Spleen (tissue), 13 donors: ENCODE results near the gene MED12L. TPM values are rescaled to one million over a fixed set of nuclear protein-coding genes. Genes with fewer than 3 reads are reported as not detected.

Experiments
- DNase-seq: peaks from one replicate; pipeline ENCODE4 v3.0.0-alpha.2; 2020
- H3K27ac ChIP-seq, 8 donors: fragments of 200-600 bp; sonication (generic) in 7 of 8; 1 replicate in 4 of 8; 2 replicates in 4 of 8; pipeline versions ENCODE4 v1.5.0 to v1.8.0; 2016 to 2021; ENCODE audit warnings: inconsistent platforms in 4 of 8, mild to moderate bottlenecking in 4 of 8, moderate library complexity in 1 of 8
- H3K27me3 ChIP-seq, 7 donors: fragments of 200-600 bp; sonication (generic) in 6 of 7; replicated peaks in 1 of 7; 1 replicate in 4 of 7; 2 replicates in 3 of 7; pipeline versions ENCODE4 v1.5.0 to v1.8.0; 2016 to 2021; ENCODE audit warnings: inconsistent platforms in 3 of 7, mild to moderate bottlenecking in 1 of 7
- H3K36me3 ChIP-seq, 6 donors: fragments of 200-600 bp; sonication (generic) in 5 of 6; 1 replicate in 4 of 6; 2 replicates in 2 of 6; pipeline versions ENCODE4 v1.5.0 to v1.8.0; 2016 to 2021; ENCODE audit warnings: inconsistent platforms in 2 of 6
- H3K4me1 ChIP-seq, 6 donors: fragments of 200-600 bp; sonication (generic) in 5 of 6; 1 replicate in 3 of 6; 2 replicates in 3 of 6; pipeline versions ENCODE4 v1.5.0 to v1.8.0; 2016 to 2021; ENCODE audit warnings: inconsistent platforms in 3 of 6
- H3K4me3 ChIP-seq, 8 donors: fragments of 200-600 bp; sonication (generic) in 7 of 8; 1 replicate in 4 of 8; 2 replicates in 4 of 8; pipeline versions ENCODE4 v1.5.0 to v1.8.0; 2016 to 2021; ENCODE audit warnings: inconsistent platforms in 4 of 8, mild to moderate bottlenecking in 4 of 8, moderate library complexity in 2 of 8
- H3K9me3 ChIP-seq, 8 donors: fragments of 200-600 bp; sonication (generic) in 7 of 8; 1 replicate in 4 of 8; 2 replicates in 4 of 8; pipeline versions ENCODE4 v1.5.0 to v1.8.0; 2016 to 2021; ENCODE audit warnings: inconsistent platforms in 4 of 8
- CTCF ChIP-seq, 11 experiments: fragments of 200-600 bp in 7 of 11; fragments of 450-650 bp in 4 of 11; sonication (generic) in 4 of 11; IDR thresholded peaks in 8 of 11; conservative IDR thresholded peaks in 3 of 11; 1 replicate in 7 of 11; 2 replicates in 4 of 11; pipeline versions ENCODE4 v1.4.0 to v1.8.0; 2016 to 2021; ENCODE audit warnings: antibody characterized with exemption in 11 of 11, inconsistent platforms in 4 of 11, mild to moderate bottlenecking in 1 of 11
- POLR2A ChIP-seq, 3 donors: fragments of 450-650 bp; IDR thresholded peaks; one replicate each; pipeline ENCODE4 v1.5.1; 2017; ENCODE audit warnings: antibody characterized with exemption in 3 of 3, mild to moderate bottlenecking in 1 of 3
- POLR2AphosphoS5 ChIP-seq, 3 donors: sonication (generic); formaldehyde crosslinking; IDR thresholded peaks; one replicate each; pipeline ENCODE4 v1.5.1; 2017; ENCODE audit warnings: antibody characterized with exemption in 3 of 3
- WGBS, 5 donors: extraction: QIAGEN DNeasy Blood & Tissue Kit in 3 of 5; methylation state at CpG; one replicate each; pipeline versions ENCODE4 v1.1.5 to v1.1.7; 2013 to 2018; 5-methylcytosine and 5-hydroxymethylcytosine counted together
- intact Hi-C: fragments of 100-400 bp; cut with DNase I; formaldehyde crosslinking; loops from one replicate; pipeline ENCODE4 v1.15.0; 2023; ENCODE audit warnings: low total_unique reads
- long read RNA-seq, 2 donors: transcript quantifications; one replicate each; lab custom pipeline, GENCODE V29; 2026
- polyA plus RNA-seq, 3 donors: library from polyadenylated mRNA; stranded (reverse); fragments of 200-250 nt; gene quantifications; one replicate each; pipeline ENCODE4 v1.2.1, GENCODE V29; 2013
- total RNA-seq, 7 donors: library from RNA; depleted of rRNA in 3 of 7; stranded (reverse); fragments of >200 nt in 3 of 7; fragmentation: NEBNext Ultra II Directional in 4 of 7; extraction: Animal tissue kit (Norgen Biotek cat#: 25700) in 4 of 7; gene quantifications; one replicate each; pipeline versions ENCODE4 v1.1.0 to v1.2.1, GENCODE V29; 2016 to 2021
- donor health status: healthy with polysubstance abuse.
- donor health status: DM: no; HTN: no; CAD: no; lungs with moderate emphysema.
- donor health status: DM: no; HTN: no; CAD: no.
- donor health status: Bipolar disorder and iron deficiency.
- donor health status: healthy.
- donor health status: DM: no; HTN: no; CAD: no.
- donor health status: DM: yes; HTN: yes; CAD: no.

MED12L gene
- 1 to 10 TPM in 6 of 7 donors, under 1 TPM in 1; 0.85 to 4.5 (median 2.0) TPM for total RNA-seq
- polyA plus RNA-seq = under 1 TPM; 0.02 to 0.14 (median 0.03) TPM
- long read RNA-seq, donor 1, partial matches to known transcripts = 8 of 8 reads
- long read RNA-seq, donor 1, other reads (novel, unspliced or antisense) = 0 of 8 reads
- long read RNA-seq, donor 2 = 0 reads

GRCh38 chr3:151085227-151085888 is at the start of gene MED12L:
TSS of gene MED12L (plus strand) at chr3:151085664. CDS start at chr3:151086927, 1,263 bp downstream.
- Histone ChIP-seq H3K4me1 (peaks cover 10 to 36% (median 28%) of the 10 kb centered on the region in 6 donors), H3K27me3 (peaks cover 0 to 70% (median 34%) of the 10 kb centered on the region in 7 donors), H3K27ac (peak within 1 kb of the TSS in 3 of 8 donors; percentile 16 to 59 (median 34)), H3K36me3 (no peaks in the 10 kb centered on the region), H3K4me3 (peak within 1 kb of the TSS; percentile 59 to 87 (median 67)), H3K9me3 (no peaks in the 10 kb centered on the region)
- TF ChIP-seq POLR2AphosphoS5 (IDR thresholded peaks at IDR 0.05) = peak; percentile 7 to 66 (median 39)
- no peak for TF ChIP-seq POLR2A (IDR thresholded peaks at IDR 0.05)
- 1% methylated on average over 41 to 84 of the region's 84 CpGs; no CpG with 5 or more reads in 1 of the 5 donors for WGBS, 5 donors
- DNase-seq = peak; percentile 93
- intact Hi-C loops = no loop called here

- H3K9me3 ChIP-seq = no peaks in the 10 kb centered on the region
- no peaks in the 10 kb centered on the region for H3K27me3 ChIP-seq
- DNase-seq = no peak
- H3K27ac ChIP-seq = no peak overlapping the region
- no peak for TF ChIP-seq CTCF (IDR thresholded peaks at IDR 0.05 in 8 of 11, conservative IDR thresholded peaks at IDR 0.05 in 3 of 11)
- TF ChIP-seq POLR2A (IDR thresholded peaks at IDR 0.05) = no peak
- no peak for TF ChIP-seq POLR2AphosphoS5 (IDR thresholded peaks at IDR 0.05)
- H3K36me3 ChIP-seq = no peaks in the 10 kb centered on the region
- 50 to 68% (median 59%) methylated on average over 4 of the region's 4 CpGs for WGBS, 5 donors
- intact Hi-C loops = no loop called here
- no peaks in the 10 kb centered on the region for H3K4me1 ChIP-seq
- no peak overlapping the region for H3K4me3 ChIP-seq
Measured at GRCh38 chr3:151037746-151038477, 47.6 kb upstream of the MED12L start.

GRCh38 chr3:151044706-151045105 is 40.8 kb upstream of the MED12L start:
- Histone ChIP-seq H3K27ac (no peak overlapping the region), H3K27me3 (no peaks in the 10 kb centered on the region), H3K4me3 (no peak overlapping the region), H3K9me3 (no peaks in the 10 kb centered on the region), H3K36me3 (no peaks in the 10 kb centered on the region), H3K4me1 (peaks cover 0 to 4% (median 0%) of the 10 kb centered on the region in 6 donors)
- no peak for DNase-seq
- intact Hi-C loops = no loop called here
- WGBS, 5 donors = 89 to 100% (median 95%) methylated on average over 1 of the region's 1 CpG
- no peak for TF ChIP-seq POLR2A (IDR thresholded peaks at IDR 0.05)
- TF ChIP-seq POLR2AphosphoS5 (IDR thresholded peaks at IDR 0.05) = no peak
- TF ChIP-seq CTCF (IDR thresholded peaks at IDR 0.05 in 8 of 11, conservative IDR thresholded peaks at IDR 0.05 in 3 of 11) = no peak

- intact Hi-C loops = no loop called here
- H3K36me3 ChIP-seq = no peaks in the 10 kb centered on the region
- H3K4me1 ChIP-seq = peaks cover 0 to 4% (median 0%) of the 10 kb centered on the region in 6 donors
- no peak overlapping the region for H3K27ac ChIP-seq
- no peak overlapping the region for H3K4me3 ChIP-seq
- TF ChIP-seq POLR2AphosphoS5 (IDR thresholded peaks at IDR 0.05) (no peak), POLR2A (IDR thresholded peaks at IDR 0.05) (no peak), CTCF (IDR thresholded peaks at IDR 0.05 in 8 of 11, conservative IDR thresholded peaks at IDR 0.05 in 3 of 11) (no peak)
- no peaks in the 10 kb centered on the region for H3K9me3 ChIP-seq
- DNase-seq = no peak
- H3K27me3 ChIP-seq = no peaks in the 10 kb centered on the region
Measured at GRCh38 chr3:151047636-151048035, 37.8 kb upstream of the MED12L start.
